ENCODE results near the gene EPAS1.

DNA sequence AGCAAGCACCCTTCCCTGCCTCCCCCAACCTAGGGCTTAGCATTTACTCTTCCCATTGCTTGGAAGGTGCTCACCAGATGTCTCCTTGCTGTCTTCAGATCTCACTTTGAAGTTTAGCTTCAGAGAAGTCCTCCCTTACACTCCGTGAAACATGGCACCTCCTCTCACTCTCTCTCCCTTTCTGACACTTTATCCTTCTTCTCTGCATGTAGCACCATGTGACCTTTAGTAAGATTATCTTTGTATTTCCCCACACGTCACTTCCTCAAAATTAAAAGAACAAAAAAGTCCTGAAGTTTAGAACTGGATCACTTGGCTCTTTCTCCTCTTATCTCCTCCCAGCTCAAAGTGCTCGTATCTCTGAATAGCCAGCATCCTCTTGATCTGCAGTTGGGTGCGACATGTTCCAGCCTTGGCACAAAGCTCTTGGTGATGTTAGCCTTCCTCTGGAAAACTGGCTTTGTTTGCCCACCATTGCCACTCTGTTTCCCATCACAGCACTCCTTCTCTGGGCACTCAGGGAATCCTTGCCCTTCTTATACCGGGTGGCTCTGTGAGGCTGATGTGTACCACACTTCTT lies 40.6 kb upstream of the EPAS1 start:
- TF ChIP-seq, protein P1, sequence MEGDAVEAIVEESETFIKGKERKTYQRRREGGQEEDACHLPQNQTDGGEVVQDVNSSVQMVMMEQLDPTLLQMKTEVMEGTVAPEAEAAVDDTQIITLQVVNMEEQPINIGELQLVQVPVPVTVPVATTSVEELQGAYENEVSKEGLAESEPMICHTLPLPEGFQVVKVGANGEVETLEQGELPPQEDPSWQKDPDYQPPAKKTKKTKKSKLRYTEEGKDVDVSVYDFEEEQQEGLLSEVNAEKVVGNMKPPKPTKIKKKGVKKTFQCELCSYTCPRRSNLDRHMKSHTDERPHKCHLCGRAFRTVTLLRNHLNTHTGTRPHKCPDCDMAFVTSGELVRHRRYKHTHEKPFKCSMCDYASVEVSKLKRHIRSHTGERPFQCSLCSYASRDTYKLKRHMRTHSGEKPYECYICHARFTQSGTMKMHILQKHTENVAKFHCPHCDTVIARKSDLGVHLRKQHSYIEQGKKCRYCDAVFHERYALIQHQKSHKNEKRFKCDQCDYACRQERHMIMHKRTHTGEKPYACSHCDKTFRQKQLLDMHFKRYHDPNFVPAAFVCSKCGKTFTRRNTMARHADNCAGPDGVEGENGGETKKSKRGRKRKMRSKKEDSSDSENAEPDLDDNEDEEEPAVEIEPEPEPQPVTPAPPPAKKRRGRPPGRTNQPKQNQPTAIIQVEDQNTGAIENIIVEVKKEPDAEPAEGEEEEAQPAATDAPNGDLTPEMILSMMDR (IDR thresholded peaks at IDR 0.05) = no peak
- TF ChIP-seq POLR2A (IDR thresholded peaks at IDR 0.05) = no peak

Data from adrenal gland (tissue), 5 donors.